Measurements from ENCODE around the gene SORBS1.

SORBS1 gene

DNA sequence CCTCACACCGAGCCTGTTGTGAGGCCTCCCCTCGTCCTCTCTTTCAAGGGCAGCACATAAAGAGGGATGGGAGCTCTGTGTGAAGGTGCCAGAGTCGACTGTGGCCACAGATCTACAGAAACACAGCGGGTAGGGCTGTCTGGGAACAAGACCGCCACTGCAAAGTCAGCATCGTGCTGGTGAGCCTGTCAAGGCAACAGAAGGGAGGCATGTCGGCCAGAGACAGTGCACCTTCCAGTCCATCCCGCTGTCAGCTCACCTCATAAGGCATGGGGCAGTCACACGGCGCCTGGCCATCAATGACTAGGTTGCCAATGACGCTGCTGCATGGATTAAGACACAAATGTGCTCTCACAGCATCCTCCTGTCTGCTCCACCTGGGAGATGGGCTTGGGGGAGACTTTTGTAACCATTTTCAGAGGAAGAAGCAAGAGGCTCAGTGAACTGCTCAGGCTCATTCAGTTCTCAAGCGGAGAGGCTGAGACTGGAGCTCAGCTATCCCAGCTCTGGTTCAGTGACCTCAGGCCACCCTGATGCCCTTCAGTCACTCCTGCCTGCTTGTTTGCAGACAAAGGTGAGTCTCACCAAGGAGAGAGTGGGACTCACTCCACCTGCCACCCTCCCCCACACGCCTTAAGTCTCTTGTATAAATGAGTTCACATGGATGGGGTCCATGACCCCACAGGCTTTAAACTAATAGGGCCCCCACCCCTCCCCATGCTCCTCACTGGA, 125.5 kb downstream of the SORBS1 start:
- no peak for ATAC-seq (ENCODE audit: low read depth)
- no peaks in the 10 kb centered on the region for H3K9me3 ChIP-seq (ENCODE audit: severe bottlenecking)
- H3K4me3 ChIP-seq (ENCODE audit: severe bottlenecking): no peak overlapping the region
- TF ChIP-seq, protein P1, sequence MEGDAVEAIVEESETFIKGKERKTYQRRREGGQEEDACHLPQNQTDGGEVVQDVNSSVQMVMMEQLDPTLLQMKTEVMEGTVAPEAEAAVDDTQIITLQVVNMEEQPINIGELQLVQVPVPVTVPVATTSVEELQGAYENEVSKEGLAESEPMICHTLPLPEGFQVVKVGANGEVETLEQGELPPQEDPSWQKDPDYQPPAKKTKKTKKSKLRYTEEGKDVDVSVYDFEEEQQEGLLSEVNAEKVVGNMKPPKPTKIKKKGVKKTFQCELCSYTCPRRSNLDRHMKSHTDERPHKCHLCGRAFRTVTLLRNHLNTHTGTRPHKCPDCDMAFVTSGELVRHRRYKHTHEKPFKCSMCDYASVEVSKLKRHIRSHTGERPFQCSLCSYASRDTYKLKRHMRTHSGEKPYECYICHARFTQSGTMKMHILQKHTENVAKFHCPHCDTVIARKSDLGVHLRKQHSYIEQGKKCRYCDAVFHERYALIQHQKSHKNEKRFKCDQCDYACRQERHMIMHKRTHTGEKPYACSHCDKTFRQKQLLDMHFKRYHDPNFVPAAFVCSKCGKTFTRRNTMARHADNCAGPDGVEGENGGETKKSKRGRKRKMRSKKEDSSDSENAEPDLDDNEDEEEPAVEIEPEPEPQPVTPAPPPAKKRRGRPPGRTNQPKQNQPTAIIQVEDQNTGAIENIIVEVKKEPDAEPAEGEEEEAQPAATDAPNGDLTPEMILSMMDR (IDR thresholded peaks at IDR 0.05; ENCODE audit: poor library complexity, severe bottlenecking): no peak
- DNase-seq (ENCODE audit: low spot score): no peak
- H3K27ac ChIP-seq (ENCODE audit: poor library complexity, severe bottlenecking): no peak overlapping the region
- no peaks in the 10 kb centered on the region for H3K27me3 ChIP-seq (ENCODE audit: insufficient read depth, poor library complexity, severe bottlenecking)
- H3K36me3 ChIP-seq (ENCODE audit: low read depth): no peaks in the 10 kb centered on the region
- no peaks in the 10 kb centered on the region for H3K4me1 ChIP-seq (ENCODE audit: insufficient read depth, poor library complexity, severe bottlenecking)

DNA sequence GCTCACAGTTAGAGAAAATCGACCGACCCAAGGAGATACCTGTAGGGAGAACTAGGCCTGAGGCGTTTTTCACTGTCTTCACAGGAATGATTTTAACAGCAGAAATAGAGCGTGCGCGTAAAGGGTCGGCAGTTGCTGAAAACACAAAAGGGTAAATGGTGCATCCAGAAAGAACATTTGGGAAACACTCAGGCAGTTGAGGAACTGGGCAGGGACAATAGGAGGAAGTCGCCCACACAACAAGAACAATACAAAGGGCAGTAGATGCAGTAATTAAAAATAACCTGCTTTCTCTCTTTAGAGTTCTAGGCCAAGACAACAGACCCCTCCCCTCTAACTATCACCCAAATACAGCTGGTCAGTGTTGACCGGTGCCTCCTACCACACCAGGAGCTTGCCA, 126.6 kb downstream of the SORBS1 start:
- Histone ChIP-seq H3K27ac (ENCODE audit: poor library complexity, severe bottlenecking) (no peak overlapping the region), H3K27me3 (ENCODE audit: insufficient read depth, poor library complexity, severe bottlenecking) (no peaks in the 10 kb centered on the region), H3K36me3 (ENCODE audit: low read depth) (no peaks in the 10 kb centered on the region), H3K4me1 (ENCODE audit: insufficient read depth, poor library complexity, severe bottlenecking) (peaks cover 5% of the 10 kb centered on the region), H3K4me3 (ENCODE audit: severe bottlenecking) (no peak overlapping the region), H3K9me3 (ENCODE audit: severe bottlenecking) (no peaks in the 10 kb centered on the region)
- ATAC-seq (ENCODE audit: low read depth): no peak
- TF ChIP-seq, protein P1 (IDR thresholded peaks at IDR 0.05; ENCODE audit: poor library complexity, severe bottlenecking): no peak
- no peak for DNase-seq (ENCODE audit: low spot score)

DNA sequence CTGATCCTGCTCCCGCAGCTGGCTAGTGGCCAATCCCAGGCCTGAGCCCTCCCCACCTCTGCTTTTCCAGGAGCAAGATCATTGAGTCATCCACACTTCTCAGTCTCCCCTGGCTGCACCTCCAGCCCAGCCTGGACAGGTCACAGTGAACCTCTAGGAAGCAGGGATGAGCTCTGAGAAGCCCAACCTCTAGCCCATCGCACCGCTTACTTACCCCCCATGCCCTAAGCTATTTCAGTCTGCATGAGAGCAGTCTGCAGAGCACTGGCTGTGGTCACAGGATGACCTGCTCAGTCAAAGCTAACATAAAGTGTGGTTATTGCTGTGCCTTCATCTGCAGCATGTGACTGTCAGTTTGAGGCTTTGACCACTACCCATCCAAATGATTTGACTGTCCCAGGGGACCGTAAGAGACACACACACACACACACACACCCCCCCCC, 129.2 kb downstream of the SORBS1 start:
- Histone ChIP-seq H3K4me3 (ENCODE audit: severe bottlenecking) (no peak overlapping the region), H3K27me3 (ENCODE audit: insufficient read depth, poor library complexity, severe bottlenecking) (no peaks in the 10 kb centered on the region), H3K4me1 (ENCODE audit: insufficient read depth, poor library complexity, severe bottlenecking) (peaks cover 8% of the 10 kb centered on the region), H3K27ac (ENCODE audit: poor library complexity, severe bottlenecking) (no peak overlapping the region), H3K9me3 (ENCODE audit: severe bottlenecking) (no peaks in the 10 kb centered on the region), H3K36me3 (ENCODE audit: low read depth) (no peaks in the 10 kb centered on the region)
- TF ChIP-seq, protein P1 (IDR thresholded peaks at IDR 0.05; ENCODE audit: poor library complexity, severe bottlenecking): no peak
- DNase-seq (ENCODE audit: low spot score) (no peak), ATAC-seq (ENCODE audit: low read depth) (peak; percentile 17; the same call in 1 of the 3 replicates)

DNA sequence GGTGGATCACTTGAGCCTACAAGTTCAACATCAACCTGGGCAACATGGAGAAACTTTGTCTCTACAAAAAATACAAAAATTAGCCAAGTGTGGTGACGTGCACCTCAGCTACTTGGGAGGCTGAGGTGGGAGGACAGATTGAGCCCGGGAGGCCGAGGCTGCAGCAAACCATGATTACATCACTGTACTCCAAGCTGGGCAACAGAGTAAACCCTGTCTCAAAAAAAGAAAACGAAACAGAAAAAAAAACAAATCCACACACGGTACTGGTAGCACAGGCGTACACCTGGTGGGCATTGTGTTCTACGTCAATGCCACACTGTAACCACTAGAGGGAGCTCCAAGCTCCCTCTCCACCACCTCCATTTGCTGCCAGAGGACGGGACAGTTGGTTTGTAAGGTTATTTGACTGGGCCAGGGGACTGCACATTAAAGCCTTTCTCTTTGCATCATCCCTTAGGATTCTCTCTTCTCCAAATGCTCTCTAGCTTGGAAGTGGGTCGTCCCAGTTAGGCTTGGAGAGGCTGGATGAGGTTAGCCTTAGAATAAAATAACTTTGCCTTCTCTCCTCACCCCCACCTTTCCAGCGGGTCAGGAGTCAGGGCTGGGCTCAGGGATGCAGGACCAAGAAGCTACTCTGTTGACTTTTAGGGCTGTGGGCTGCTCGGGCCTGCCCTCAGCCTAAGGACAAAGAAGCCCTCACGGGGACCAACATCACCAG, 130.8 kb downstream of the SORBS1 start:
- DNase-seq (ENCODE audit: low spot score): no peak
- H3K4me1 ChIP-seq (ENCODE audit: insufficient read depth, poor library complexity, severe bottlenecking): peaks cover 8% of the 10 kb centered on the region
- no peaks in the 10 kb centered on the region for H3K36me3 ChIP-seq (ENCODE audit: low read depth)
- H3K27me3 ChIP-seq (ENCODE audit: insufficient read depth, poor library complexity, severe bottlenecking): no peaks in the 10 kb centered on the region
- peak overlapping the region; percentile 27 for H3K27ac ChIP-seq (ENCODE audit: poor library complexity, severe bottlenecking)
- H3K4me3 ChIP-seq (ENCODE audit: severe bottlenecking): no peak overlapping the region
- ATAC-seq (ENCODE audit: low read depth): peak; percentile 77
- no peaks in the 10 kb centered on the region for H3K9me3 ChIP-seq (ENCODE audit: severe bottlenecking)
- TF ChIP-seq, protein P1 (IDR thresholded peaks at IDR 0.05; ENCODE audit: poor library complexity, severe bottlenecking): peak; percentile 96

All from RWPE2 (cell line).